Ecto neural progenitor cell (in vitro differentiated cells): ENCODE results near the gene TMEM161A.
"Not testable (repeated sequence)": the region's sequence is repeated elsewhere in the genome, so short reads cannot be mapped to it uniquely, and the experiment has no call there.

Experiments used
- DNase-seq: peaks from one replicate; pipeline ENCODE4 v3.0.0-alpha.2; 2018; ENCODE audit warnings: low spot score

TMEM161A gene

GRCh38 chr19:19138109-19138981, at the start of gene TMEM161A:
TSS of gene TMEM161A (minus strand) at chr19:19138478. CDS start at chr19:19138428, 50 bp downstream.
- DNase-seq, result peak; percentile 98

- DNase-seq, result no peak
These were observed 48.5 kb upstream of the TMEM161A start for GRCh38 chr19:19186742-19187141.

DNA sequence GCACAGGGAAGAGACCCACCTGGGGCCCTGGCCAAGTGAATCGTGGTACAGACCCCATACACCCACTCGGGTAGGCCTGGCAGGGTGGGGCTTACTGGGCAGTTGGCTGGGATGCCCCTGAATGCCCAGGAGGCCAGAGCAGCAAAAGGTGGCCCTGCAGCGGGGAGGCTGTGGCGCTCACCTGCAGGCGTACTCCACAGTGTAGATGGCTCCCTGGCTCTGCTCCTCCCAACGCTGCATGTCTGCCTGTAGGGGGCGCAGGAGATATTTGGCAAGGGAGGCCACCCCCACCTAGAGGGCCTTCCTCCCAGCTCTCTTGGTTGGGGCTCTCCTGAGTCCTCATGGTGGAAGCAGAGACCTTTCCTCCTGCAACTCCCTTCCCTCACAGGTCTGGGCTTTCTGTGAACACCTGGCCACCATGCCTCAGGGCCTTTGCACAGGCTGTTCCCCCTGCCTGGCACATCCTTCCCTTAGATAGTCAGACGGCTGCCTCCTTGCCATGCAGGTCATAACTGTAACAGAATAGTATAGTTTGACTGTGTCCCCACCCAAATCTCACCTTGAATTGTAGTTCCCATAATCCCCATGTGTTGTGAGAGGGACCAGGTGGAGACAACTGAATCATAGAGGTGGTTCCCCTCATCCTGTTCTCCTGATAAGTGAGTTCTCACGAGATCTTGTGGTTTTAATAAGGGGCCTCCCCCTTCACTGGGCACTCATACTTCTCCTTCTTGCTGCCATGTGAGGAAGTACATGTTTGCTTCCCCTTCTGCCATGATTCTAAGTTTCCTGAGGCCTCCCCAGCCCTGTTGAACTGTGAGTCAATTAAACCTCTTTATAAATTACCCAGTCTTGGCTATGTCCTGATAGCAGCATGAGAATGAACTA, 47.8 kb upstream of the TMEM161A start:
- DNase-seq, result peak; percentile 81

DNA sequence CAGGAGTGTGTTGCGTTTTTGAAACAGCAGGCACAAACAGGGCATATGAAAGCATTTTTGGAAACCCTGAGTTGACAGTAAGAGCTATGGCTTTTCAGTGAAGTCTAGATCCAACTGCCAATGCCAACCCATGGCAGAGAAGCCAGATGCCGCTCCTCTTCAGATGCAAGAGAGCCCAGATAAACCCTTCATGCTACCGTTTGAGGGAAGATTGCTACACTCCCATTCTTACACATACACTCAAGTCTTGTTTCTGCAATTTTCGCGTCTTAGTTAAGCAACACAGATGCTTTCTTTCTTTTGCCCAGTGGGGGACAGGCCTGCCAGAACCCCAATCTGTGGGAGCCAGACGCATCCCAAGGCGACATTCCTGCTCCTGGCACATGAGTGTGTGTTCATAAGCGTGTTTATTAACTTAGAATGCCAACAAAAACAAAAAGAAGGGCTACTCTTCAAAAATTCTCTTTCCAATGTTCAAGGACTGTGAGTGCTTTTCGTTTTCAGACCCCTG, 43.3 kb upstream of the TMEM161A start:
- DNase-seq, result no peak

GRCh38 chr19:19179548-19180441, 41.5 kb upstream of the TMEM161A start:
- no peak for DNase-seq

DNA sequence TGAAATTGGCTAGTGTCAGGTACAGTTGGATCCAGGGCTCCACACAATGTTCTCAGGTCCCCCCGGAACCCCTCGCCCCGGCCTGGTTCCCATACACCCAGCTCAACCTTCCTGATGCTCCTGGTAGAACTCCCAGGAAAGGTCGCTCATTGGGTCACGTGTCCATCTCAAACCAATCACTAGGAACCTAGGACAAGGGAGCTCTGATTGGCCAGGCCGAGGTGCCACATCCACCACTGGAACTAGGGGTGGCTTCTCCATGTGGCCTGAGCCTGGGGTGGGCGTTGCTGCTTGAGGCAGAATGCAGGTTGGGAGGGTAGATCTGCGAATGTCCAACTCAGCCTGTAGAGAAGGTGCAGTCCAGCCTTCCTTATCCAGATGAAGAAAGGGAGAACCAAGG, 38.7 kb upstream of the TMEM161A start:
- no peak for DNase-seq

GRCh38 chr19:19173243-19173642, 35.0 kb upstream of the TMEM161A start:
- DNase-seq, result not testable (repeated sequence)

DNA sequence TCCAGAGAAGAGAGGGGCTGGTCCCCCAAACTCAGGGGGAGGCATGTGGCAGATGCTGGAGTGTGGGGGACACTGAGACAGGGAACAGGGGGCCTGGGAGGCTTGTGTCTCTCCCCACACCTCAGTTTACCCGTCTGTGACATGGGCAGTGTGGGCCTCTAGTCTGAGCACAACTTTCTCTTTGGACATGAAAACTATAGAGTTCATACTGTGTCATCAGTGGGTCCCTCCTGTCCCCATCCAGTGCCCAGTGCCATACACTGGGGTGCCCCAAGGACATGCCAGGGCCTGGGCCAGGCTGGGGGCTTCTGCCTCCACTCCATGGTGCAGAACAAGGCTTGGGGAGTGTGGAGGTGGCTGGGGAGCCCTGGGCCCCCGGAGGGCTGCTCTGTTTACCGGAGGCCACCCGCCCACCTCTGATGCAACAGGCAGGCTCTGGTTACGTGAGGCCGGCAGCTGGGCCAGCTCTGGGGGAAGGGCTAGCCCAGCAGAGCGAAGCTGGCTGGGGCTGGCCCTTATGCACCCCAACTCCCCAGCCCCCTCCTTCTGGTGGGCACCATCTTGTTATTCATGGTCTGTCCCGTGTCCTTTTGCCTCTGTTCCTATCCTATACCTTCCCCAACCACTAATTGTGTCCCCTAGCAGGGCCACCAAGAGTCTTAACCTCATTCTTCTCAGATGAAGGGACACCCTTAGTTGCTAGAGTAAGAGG, 33.7 kb upstream of the TMEM161A start:
- DNase-seq, result no peak

GRCh38 chr19:19170873-19171672, 32.8 kb upstream of the TMEM161A start:
- DNase-seq, result no peak

GRCh38 chr19:19170053-19170872, 32.0 kb upstream of the TMEM161A start, which contains the start of gene MEF2B:
TSS of gene MEF2B (minus strand) at chr19:19170263. CDS start at chr19:19150735, 19,528 bp downstream.
- DNase-seq, result peak; percentile 93

DNA sequence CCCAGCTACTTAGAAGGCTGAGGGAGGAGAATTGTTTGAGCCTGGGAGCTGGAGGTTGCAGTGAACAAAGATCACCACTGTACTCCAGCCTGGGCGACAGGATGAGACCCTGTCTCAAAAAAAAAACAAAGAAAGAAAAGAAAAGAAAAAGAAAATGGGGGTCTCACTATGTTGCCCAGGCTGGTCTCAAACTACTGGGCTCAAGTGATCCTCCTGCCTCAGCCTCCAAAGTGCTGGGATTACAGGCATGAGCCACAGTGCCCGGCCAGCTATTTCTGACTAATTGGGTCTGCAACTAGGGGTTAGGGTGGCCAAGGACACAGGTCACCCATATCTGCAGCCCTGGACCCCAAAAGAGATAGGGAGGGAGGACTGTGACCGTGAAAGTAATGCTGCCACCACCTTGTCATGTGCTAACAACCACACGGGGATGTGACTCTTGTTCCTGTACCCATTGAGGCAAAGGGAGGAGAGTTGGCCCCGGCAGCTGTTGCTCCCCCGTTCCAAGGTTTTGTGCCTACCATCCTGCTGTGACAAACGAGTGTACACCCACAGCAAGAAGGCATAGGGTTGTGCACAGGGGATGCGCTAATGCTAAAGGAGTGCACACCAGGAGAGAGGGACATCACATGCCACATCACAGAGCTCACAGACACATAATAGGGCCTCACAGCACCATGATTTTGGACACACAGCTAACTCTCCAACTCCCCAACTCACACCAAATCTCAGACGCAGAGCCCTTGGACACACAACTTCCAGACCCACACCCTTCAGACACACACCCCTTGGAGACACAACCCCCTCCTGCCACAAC, 31.2 kb upstream of the TMEM161A start:
- no peak for DNase-seq

GRCh38 chr19:19167612-19168011, 29.3 kb upstream of the TMEM161A start:
- no peak for DNase-seq

DNA sequence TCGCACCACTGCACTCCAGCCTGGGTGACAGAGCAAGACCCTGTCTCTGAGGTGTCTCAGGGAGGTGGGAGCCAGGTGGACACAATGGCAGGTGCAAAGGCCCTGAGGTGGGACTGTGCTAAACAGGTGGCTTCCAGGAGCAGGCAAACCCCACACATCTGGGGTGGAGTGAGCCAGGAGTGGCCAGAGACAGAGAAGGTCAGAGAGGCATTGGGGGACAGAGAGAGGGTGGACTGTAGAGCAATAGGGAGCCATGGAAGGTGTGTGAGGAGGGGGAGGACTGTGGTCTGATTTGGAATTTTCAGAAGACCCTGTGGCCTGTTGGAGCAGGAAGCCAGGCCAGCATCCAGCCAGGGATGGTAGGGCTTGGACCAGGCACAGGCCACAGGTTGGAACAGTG, 27.1 kb upstream of the TMEM161A start:
- no peak for DNase-seq

GRCh38 chr19:19162495-19162894, 24.2 kb upstream of the TMEM161A start:
- no peak for DNase-seq

- DNase-seq, result no peak
These were observed 22.3 kb upstream of the TMEM161A start for GRCh38 chr19:19160461-19161035.

DNA sequence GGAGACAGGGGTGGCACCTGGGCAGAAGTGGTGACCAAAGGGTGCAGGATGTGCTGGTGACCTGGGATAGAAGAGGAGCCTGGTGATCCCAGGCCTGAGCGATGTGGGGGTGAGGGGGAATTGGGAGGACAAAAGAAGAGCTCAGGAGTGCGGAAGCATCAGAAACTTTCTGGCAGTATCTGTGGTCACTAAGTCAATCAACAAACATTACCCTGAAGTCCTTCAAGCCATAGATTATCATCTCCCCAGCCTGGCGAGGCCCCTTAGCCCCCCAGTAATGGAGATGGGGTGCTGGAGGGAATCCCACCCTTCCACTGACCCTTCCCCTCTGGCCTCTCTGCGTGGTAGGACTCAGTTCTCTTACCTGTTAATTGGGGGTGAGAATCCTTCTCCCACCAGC, 21.3 kb upstream of the TMEM161A start:
- DNase-seq, result no peak

- no peak for DNase-seq
These were observed 19.5 kb upstream of the TMEM161A start for GRCh38 chr19:19157808-19158207.
